ENCODE data around the gene POLR2H. TPM values are rescaled to one million over a fixed set of nuclear protein-coding genes. Genes with fewer than 3 reads are reported as not detected.

POLR2H gene
- total and polyA plus RNA-seq, 2 of the 4 experiments (the other 2 are of a cell fraction), result 47.7 to 130 TPM

- H3K9me1 ChIP-seq (ENCODE audit: insufficient read depth, low read length), result peaks cover 9% of the 10 kb centered on the region; the same call in 1 of the 2 replicates
- no peak overlapping the region for H2BK15ac ChIP-seq (ENCODE audit: low read depth, low read length)
- peaks cover 1% of the 10 kb centered on the region; the same call in 1 of the 2 replicates for H3K4me1 ChIP-seq (ENCODE audit: control insufficient read depth, insufficient read depth, low read length)
- dilution Hi-C loops (cut with HindIII; ENCODE audit: low sequenced_read_pairs, unreplicated experiment) (loop anchor here (25.0 kb wide), 1 partner anchor 185 kb away; no protein-coding TSS in a partner anchor), in situ Hi-C loops (cut with MboI; ENCODE audit: low sequenced_read_pairs) (no loop called here), intact Hi-C loops (cut with micrococcal nuclease) (no loop called here)
- CTCF ChIA-PET, result no interaction called here
- H3K56ac ChIP-seq (ENCODE audit: extremely low read depth, insufficient read depth, low read length), result no peak overlapping the region
- no peaks in the 10 kb centered on the region for H3K9me3 ChIP-seq (ENCODE audit: control insufficient read depth, insufficient read depth, low read length)
- no peaks in the 10 kb centered on the region for H3K27me3 ChIP-seq (ENCODE audit: control insufficient read depth, insufficient read depth, low read length)
- no peak overlapping the region for H2BK5ac ChIP-seq (ENCODE audit: low read depth, low read length, poor library complexity, severe bottlenecking)
- H3K4me3 ChIP-seq (ENCODE audit: insufficient read depth, low read depth, low read length), result no peak overlapping the region
- no peak overlapping the region for H3K14ac ChIP-seq (replicated peaks; ENCODE audit: low read depth, low read length)
- H4K5ac ChIP-seq (ENCODE audit: low read depth, low read length), result no peak overlapping the region
- DNase-seq (no peak), ATAC-seq (ENCODE audit: low read depth) (no peak)
- no peak overlapping the region for H2BK120ac ChIP-seq (ENCODE audit: low read depth, low read length)
- BruUV-seq (replicated peaks), result no TSS peak
- TF ChIP-seq RFX5 (IDR thresholded peaks at IDR 0.05; ENCODE audit: low read depth, low read length) (no peak), CTCF (conservative IDR thresholded peaks at IDR 0.05; ENCODE audit: low read depth, low read length) (no peak), RCOR1 (IDR thresholded peaks at IDR 0.05; ENCODE audit: insufficient replicate concordance, low read length) (no peak), CHD1 (IDR thresholded peaks at IDR 0.05; ENCODE audit: low read depth, low read length) (no peak), BHLHE40 (IDR thresholded peaks at IDR 0.05; ENCODE audit: low read depth, low read length) (no peak), MXI1 (IDR thresholded peaks at IDR 0.05; ENCODE audit: borderline replicate concordance, low read depth, low read length) (no peak), FOS (IDR thresholded peaks at IDR 0.05; ENCODE audit: low read depth, low read length) (no peak), ELK1 (IDR thresholded peaks at IDR 0.05; ENCODE audit: borderline replicate concordance, low read depth, low read length) (no peak), SMC3 (IDR thresholded peaks at IDR 0.05; ENCODE audit: low read depth, low read length) (no peak), RAD21 (IDR thresholded peaks at IDR 0.05; ENCODE audit: low read length) (no peak), CEBPB (IDR thresholded peaks at IDR 0.05; ENCODE audit: low read depth, low read length) (no peak), MAZ (IDR thresholded peaks at IDR 0.05; ENCODE audit: borderline replicate concordance, low read depth, low read length) (no peak)
- TF ChIP-seq, protein P1, sequence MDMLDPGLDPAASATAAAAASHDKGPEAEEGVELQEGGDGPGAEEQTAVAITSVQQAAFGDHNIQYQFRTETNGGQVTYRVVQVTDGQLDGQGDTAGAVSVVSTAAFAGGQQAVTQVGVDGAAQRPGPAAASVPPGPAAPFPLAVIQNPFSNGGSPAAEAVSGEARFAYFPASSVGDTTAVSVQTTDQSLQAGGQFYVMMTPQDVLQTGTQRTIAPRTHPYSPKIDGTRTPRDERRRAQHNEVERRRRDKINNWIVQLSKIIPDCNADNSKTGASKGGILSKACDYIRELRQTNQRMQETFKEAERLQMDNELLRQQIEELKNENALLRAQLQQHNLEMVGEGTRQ (IDR thresholded peaks at IDR 0.05; ENCODE audit: low read depth, low read length), result no peak
- H3K4me2 ChIP-seq (ENCODE audit: low read depth, low read length), result no peak overlapping the region
- H3K36me3 ChIP-seq (ENCODE audit: control insufficient read depth, insufficient read depth, low read length), result peaks cover 20% of the 10 kb centered on the region
- H3K18ac ChIP-seq (ENCODE audit: low read depth, low read length), result no peak overlapping the region
- H3K27ac ChIP-seq (ENCODE audit: insufficient read depth, low read length), result no peak overlapping the region
- H4K20me1 ChIP-seq (ENCODE audit: insufficient read depth, low read length), result peaks cover 3% of the 10 kb centered on the region
- no peak overlapping the region for H2BK20ac ChIP-seq (ENCODE audit: low read depth, low read length)
- no peak overlapping the region for H2AFZ ChIP-seq (replicated peaks; ENCODE audit: low read length, poor library complexity)
- POLR2A ChIA-PET (ENCODE audit: unreplicated experiment), result no interaction called here
- WGBS, 2 experiments (ENCODE audit: extremely low coverage in 2 of 2, insufficient read length in 1 of 2), result 91% methylated on average over 8 of the region's 15 CpGs; no CpG with 5 or more reads in 1 of the 2 experiments
- H2AK5ac ChIP-seq (ENCODE audit: low read depth, low read length), result no peak overlapping the region
- no peak overlapping the region for H3K9ac ChIP-seq (ENCODE audit: low read depth, low read length)
- H3K79me1 ChIP-seq (ENCODE audit: low read depth in 1 of 2, low read length in 2 of 2), result no peaks in the 10 kb centered on the region
- no peak overlapping the region for H4K91ac ChIP-seq (ENCODE audit: insufficient read depth, low read depth, low read length)
- no peak overlapping the region for H3K4ac ChIP-seq (ENCODE audit: low read depth, low read length)
- H2AK9ac ChIP-seq (replicated peaks; ENCODE audit: low read depth, low read length, poor library complexity), result no peak overlapping the region
- H4K8ac ChIP-seq (ENCODE audit: low read depth in 2 of 2, low read length in 2 of 2), result no peak overlapping the region
- H3K23ac ChIP-seq (ENCODE audit: low read depth, low read length), result no peak overlapping the region
Observed at GRCh38 chr3:184352149-184352785, 9.2 kb upstream of the POLR2H start.

Measured in IMR-90 (cell line).